ENCODE data around the gene NAT16.

NAT16 gene

GRCh38 chr7:101186844-101187428, 6.8 kb upstream of the NAT16 start:
- H3K9me3 Mint-ChIP-seq: no peaks in the 10 kb centered on the region
- TF ChIP-seq CTCF (IDR thresholded peaks at IDR 0.05; ENCODE audit: unreplicated experiment in 3 of 3): no peak
- H3K27ac Mint-ChIP-seq: no peak overlapping the region
- H3K4me1 Mint-ChIP-seq: peaks cover 7% of the 10 kb centered on the region
- H3K27me3 Mint-ChIP-seq (ENCODE audit: low read depth): peaks cover 67% of the 10 kb centered on the region
- no peaks in the 10 kb centered on the region for H3K36me3 Mint-ChIP-seq (ENCODE audit: low read depth)
- no peak overlapping the region for H3K4me3 Mint-ChIP-seq

GRCh38 chr7:101186194-101186593, 6.1 kb upstream of the NAT16 start:
- no peaks in the 10 kb centered on the region for H3K36me3 Mint-ChIP-seq (ENCODE audit: low read depth)
- TF ChIP-seq CTCF (IDR thresholded peaks at IDR 0.05; ENCODE audit: unreplicated experiment in 3 of 3): no peak
- H3K27me3 Mint-ChIP-seq (ENCODE audit: low read depth): peaks cover 70% of the 10 kb centered on the region
- H3K4me3 Mint-ChIP-seq: no peak overlapping the region
- no peaks in the 10 kb centered on the region for H3K9me3 Mint-ChIP-seq
- no peak overlapping the region for H3K27ac Mint-ChIP-seq
- H3K4me1 Mint-ChIP-seq: peaks cover 7% of the 10 kb centered on the region

GRCh38 chr7:101185258-101185839, 5.3 kb upstream of the NAT16 start:
- Mint-ChIP-seq H3K4me1 (peaks cover 7% of the 10 kb centered on the region), H3K27me3 (ENCODE audit: low read depth) (peaks cover 71% of the 10 kb centered on the region), H3K4me3 (no peak overlapping the region)

GRCh38 chr7:101179713-101180112, 380 bp downstream of the NAT16 start:
- Mint-ChIP-seq H3K27me3 (ENCODE audit: low read depth) (peaks cover 85% of the 10 kb centered on the region), H3K36me3 (ENCODE audit: low read depth) (no peaks in the 10 kb centered on the region), H3K27ac (no peak overlapping the region), H3K9me3 (peaks cover 4% of the 10 kb centered on the region), H3K4me1 (peaks cover 12% of the 10 kb centered on the region), H3K4me3 (peak overlapping the region in 1 of 3 experiments; percentile 70)
- no peak for TF ChIP-seq CTCF (IDR thresholded peaks at IDR 0.05; ENCODE audit: unreplicated experiment in 3 of 3)

More at GRCh38 chr7:101185258-101185839, 5.3 kb upstream of the NAT16 start:
- TF ChIP-seq CTCF (IDR thresholded peaks at IDR 0.05; ENCODE audit: unreplicated experiment in 3 of 3): no peak
- H3K36me3 Mint-ChIP-seq (ENCODE audit: low read depth): no peaks in the 10 kb centered on the region
- H3K9me3 Mint-ChIP-seq: no peaks in the 10 kb centered on the region
- H3K27ac Mint-ChIP-seq: no peak overlapping the region

- TF ChIP-seq CTCF (IDR thresholded peaks at IDR 0.05; ENCODE audit: unreplicated experiment in 3 of 3): no peak
- no peak overlapping the region for H3K27ac Mint-ChIP-seq
- H3K4me3 Mint-ChIP-seq: peak overlapping the region; percentile 65 to 71 (median 70)
- H3K27me3 Mint-ChIP-seq (ENCODE audit: low read depth): peaks cover 87% of the 10 kb centered on the region
- H3K36me3 Mint-ChIP-seq (ENCODE audit: low read depth): no peaks in the 10 kb centered on the region
- H3K4me1 Mint-ChIP-seq: peaks cover 12% of the 10 kb centered on the region
- H3K9me3 Mint-ChIP-seq: peaks cover 4% of the 10 kb centered on the region
These were observed 976 bp downstream of the NAT16 start for GRCh38 chr7:101179117-101179516.

- Mint-ChIP-seq H3K4me3 (no peak overlapping the region), H3K27ac (no peak overlapping the region), H3K36me3 (ENCODE audit: low read depth) (no peaks in the 10 kb centered on the region), H3K27me3 (ENCODE audit: low read depth) (peaks cover 99% of the 10 kb centered on the region), H3K9me3 (peaks cover 4% of the 10 kb centered on the region), H3K4me1 (peaks cover 11% of the 10 kb centered on the region)
- no peak for TF ChIP-seq CTCF (IDR thresholded peaks at IDR 0.05; ENCODE audit: unreplicated experiment in 3 of 3)
These were observed 2.4 kb downstream of the NAT16 start for GRCh38 chr7:101177644-101178043.

Data from nephron (organoid).